GM18858 (cell line): ENCODE measurements around the gene GALT.

ENCODE experiments used
- ATAC-seq: cut with Tn5 transposase; IDR thresholded peaks from one replicate; pipeline ENCODE4 v1.9.1; 2021; ENCODE audit not compliant: unreplicated experiment

Gene GALT

GRCh38 chr9:34675869-34676268, 29.4 kb downstream of the GALT start:
- no peak for ATAC-seq

GRCh38 chr9:34684145-34684544, 37.7 kb downstream of the GALT start:
- ATAC-seq: no peak

GRCh38 chr9:34684816-34685215, 38.3 kb downstream of the GALT start:
- no peak for ATAC-seq

- no peak for ATAC-seq
These were observed 39.1 kb downstream of the GALT start for GRCh38 chr9:34685591-34685990.

GRCh38 chr9:34686231-34686630, 39.8 kb downstream of the GALT start:
- no peak for ATAC-seq

DNA sequence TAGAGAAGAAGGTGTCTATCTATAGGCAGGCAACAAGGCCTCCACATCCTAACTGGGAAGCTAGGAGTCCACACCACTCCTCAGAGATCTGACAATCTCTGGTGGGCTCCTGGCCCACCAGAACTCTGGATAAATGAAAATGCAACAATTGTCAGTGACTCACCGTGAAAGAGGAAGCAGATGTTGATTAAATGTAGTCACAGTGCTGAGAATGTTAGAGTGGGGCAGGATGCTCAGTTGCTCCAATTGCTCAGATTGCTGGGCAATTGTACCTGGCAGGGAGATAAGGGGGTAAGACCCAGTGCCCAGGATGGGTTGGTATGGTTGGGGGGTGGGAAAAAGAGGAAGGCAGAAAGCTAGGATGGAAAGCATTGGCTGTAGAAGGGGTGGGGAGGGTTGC, 40.3 kb downstream of the GALT start:
- no peak for ATAC-seq

GRCh38 chr9:34687276-34688030, 41.0 kb downstream of the GALT start:
- no peak for ATAC-seq

DNA sequence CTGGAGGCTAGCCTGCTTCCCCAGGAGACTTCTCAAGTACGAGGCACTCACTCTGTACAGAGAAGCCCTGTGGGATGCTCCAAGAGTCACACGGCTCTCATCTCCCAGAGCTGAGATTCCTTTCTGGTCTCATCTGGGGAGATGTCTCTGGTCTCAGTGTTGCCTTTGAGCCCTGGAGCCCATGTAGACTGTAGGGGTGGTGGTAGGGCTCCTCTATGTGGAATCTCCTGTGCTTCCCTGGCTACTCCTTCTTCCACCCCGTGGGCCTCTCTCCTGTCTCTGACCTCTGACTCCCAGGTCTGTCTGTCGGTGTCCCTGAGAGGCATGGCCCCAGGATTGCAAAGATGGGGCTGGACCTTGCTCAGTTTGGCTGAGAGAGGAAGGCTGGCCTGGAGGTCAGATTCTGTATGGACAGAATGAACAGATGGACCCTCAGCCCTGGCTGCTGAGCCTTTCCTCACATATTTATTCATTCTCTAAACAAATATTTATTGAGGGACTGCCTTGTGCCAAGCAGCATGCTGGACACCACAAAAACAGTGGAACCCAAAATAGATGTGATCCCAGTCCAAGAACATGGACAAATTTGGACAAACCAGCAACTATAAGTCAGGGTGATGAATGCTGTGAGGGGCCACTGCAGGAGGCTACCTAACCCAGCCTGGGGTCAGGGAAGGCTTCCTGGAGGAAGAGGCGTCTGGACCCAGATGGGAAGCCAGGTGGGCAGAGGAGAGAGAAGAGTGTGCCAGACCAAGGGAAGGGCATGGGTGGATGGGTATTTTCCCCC, 42.0 kb downstream of the GALT start:
- ATAC-seq: no peak

- ATAC-seq: no peak
These were observed 42.6 kb downstream of the GALT start for GRCh38 chr9:34689116-34689470.

- no peak for ATAC-seq
These were observed 43.0 kb downstream of the GALT start for GRCh38 chr9:34689512-34689911.

- ATAC-seq: no peak
These were observed 44.8 kb downstream of the GALT start, which contains the start of gene CCL19 for GRCh38 chr9:34690983-34691935. CCL19 (minus strand) TSS chr9:34691276; CDS start chr9:34691139, 137 bp downstream.

DNA sequence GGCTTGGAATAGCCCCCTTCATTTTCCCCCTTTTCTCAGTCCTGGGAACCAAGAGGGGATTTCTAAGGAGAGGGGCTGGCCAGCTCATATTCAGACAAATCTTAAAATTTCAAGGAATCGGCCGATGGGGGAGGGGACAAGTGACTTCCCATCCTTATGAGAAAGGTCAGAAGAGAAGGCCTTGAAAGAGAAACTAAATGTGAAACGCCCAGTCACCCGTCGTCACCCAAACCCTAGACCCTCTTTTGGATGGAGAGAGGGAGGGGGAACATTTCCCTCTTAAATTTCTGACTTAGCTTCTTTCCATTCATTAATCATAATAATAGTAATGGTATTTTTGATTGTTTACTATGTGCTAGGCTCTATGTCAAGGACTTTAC, 45.5 kb downstream of the GALT start:
- ATAC-seq: no peak

- no peak for ATAC-seq
These were observed 47.1 kb downstream of the GALT start for GRCh38 chr9:34693560-34693959.

DNA sequence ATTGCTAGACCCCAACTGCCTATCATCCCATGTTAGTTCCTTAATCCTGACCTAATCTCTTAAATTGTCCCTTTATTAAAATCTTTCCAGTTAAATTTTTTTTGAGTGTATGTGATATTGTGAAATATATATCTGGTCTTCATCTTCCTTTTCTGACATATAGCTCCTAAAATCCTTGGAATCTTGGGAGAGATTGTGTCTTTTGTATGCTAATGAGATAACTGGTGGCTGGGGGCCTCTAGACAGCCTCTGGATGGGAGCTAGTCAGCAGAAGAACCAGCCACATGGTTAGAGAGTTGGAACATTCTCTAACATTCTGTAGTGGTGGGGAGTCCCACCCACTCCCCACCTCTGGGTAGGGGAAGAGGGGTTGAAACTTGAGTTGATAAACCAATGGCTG, 48.3 kb downstream of the GALT start:
- no peak for ATAC-seq
